Left ventricle myocardium inferior (tissue), 1 donor: ENCODE data around the gene WDR41. TPM values are rescaled to one million over a fixed set of nuclear protein-coding genes. Genes with fewer than 3 reads are reported as not detected.

Experiments
- DNase-seq: peaks from one replicate; pipeline ENCODE4 v3.0.0-alpha.2; 2020
- H3K27ac ChIP-seq: fragments of 200-600 bp; replicated peaks from 2 replicates; pipeline ENCODE4 v1.8.0; 2021
- H3K27me3 ChIP-seq: fragments of 200-600 bp; 2 replicates; pipeline ENCODE4 v1.8.0; 2021; ENCODE audit warnings: low read depth
- H3K36me3 ChIP-seq: fragments of 200-600 bp; 2 replicates; pipeline ENCODE4 v1.8.0; 2021
- H3K4me1 ChIP-seq: fragments of 200-600 bp; 2 replicates; pipeline ENCODE4 v1.8.0; 2021
- H3K4me3 ChIP-seq: fragments of 200-600 bp; 2 replicates; pipeline ENCODE4 v1.8.0; 2021; ENCODE audit warnings: mild to moderate bottlenecking, moderate library complexity
- H3K9me3 ChIP-seq: fragments of 200-600 bp; replicated peaks from 2 replicates; pipeline ENCODE4 v1.8.0; 2021
- intact Hi-C: fragments of 100-400 bp; cut with micrococcal nuclease; formaldehyde crosslinking; loops from one replicate; pipeline ENCODE4 v1.11.0; 2022
- total RNA-seq: library from RNA; stranded (reverse); fragmentation: NEBNext Ultra II Directional; extraction: Animal tissue kit (Norgen Biotek cat#: 25700); gene quantifications from one replicate; pipeline ENCODE4 v1.2.1, GENCODE V29; 2021
- TF ChIP-seq, protein P1 (sequence below): fragments of 200-600 bp; IDR thresholded peaks from 2 replicates; pipeline ENCODE4 v1.8.0; 2021; ENCODE audit warnings: antibody characterized with exemption, mild to moderate bottlenecking, borderline replicate concordance
- donor health status: DM: no; HTN: yes; CAD: no; lungs with severe emphysema.

WDR41 gene
- total RNA-seq, 1 donor from 2014 or later = 28.5 TPM

- no peak overlapping the region for H3K4me3 ChIP-seq
- no peaks in the 10 kb centered on the region for H3K9me3 ChIP-seq
- intact Hi-C loops = no loop called here
- DNase-seq = no peak
- peaks cover 5% of the 10 kb centered on the region for H3K27me3 ChIP-seq
- peaks cover 14% of the 10 kb centered on the region for H3K4me1 ChIP-seq
- no peak overlapping the region for H3K27ac ChIP-seq
- TF ChIP-seq, protein P1, sequence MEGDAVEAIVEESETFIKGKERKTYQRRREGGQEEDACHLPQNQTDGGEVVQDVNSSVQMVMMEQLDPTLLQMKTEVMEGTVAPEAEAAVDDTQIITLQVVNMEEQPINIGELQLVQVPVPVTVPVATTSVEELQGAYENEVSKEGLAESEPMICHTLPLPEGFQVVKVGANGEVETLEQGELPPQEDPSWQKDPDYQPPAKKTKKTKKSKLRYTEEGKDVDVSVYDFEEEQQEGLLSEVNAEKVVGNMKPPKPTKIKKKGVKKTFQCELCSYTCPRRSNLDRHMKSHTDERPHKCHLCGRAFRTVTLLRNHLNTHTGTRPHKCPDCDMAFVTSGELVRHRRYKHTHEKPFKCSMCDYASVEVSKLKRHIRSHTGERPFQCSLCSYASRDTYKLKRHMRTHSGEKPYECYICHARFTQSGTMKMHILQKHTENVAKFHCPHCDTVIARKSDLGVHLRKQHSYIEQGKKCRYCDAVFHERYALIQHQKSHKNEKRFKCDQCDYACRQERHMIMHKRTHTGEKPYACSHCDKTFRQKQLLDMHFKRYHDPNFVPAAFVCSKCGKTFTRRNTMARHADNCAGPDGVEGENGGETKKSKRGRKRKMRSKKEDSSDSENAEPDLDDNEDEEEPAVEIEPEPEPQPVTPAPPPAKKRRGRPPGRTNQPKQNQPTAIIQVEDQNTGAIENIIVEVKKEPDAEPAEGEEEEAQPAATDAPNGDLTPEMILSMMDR = no peak
- no peaks in the 10 kb centered on the region for H3K36me3 ChIP-seq
Measured at GRCh38 chr5:77413049-77413448, 79.1 kb downstream of the WDR41 start.

- no peak for DNase-seq
- no peaks in the 10 kb centered on the region for H3K9me3 ChIP-seq
- no peaks in the 10 kb centered on the region for H3K4me1 ChIP-seq
- no peaks in the 10 kb centered on the region for H3K27me3 ChIP-seq
- H3K36me3 ChIP-seq = no peaks in the 10 kb centered on the region
- TF ChIP-seq, protein P1 = no peak
- intact Hi-C loops = no loop called here
- no peak overlapping the region for H3K27ac ChIP-seq
- no peak overlapping the region for H3K4me3 ChIP-seq
Measured at GRCh38 chr5:77409870-77410621, 82.1 kb downstream of the WDR41 start.

GRCh38 chr5:77407152-77407551 is 85.0 kb downstream of the WDR41 start:
- TF ChIP-seq, protein P1 = no peak
- intact Hi-C loops = no loop called here
- Histone ChIP-seq H3K4me1 (no peaks in the 10 kb centered on the region), H3K27me3 (no peaks in the 10 kb centered on the region), H3K36me3 (no peaks in the 10 kb centered on the region), H3K9me3 (no peaks in the 10 kb centered on the region), H3K27ac (no peak overlapping the region), H3K4me3 (no peak overlapping the region)
- no peak for DNase-seq

DNA sequence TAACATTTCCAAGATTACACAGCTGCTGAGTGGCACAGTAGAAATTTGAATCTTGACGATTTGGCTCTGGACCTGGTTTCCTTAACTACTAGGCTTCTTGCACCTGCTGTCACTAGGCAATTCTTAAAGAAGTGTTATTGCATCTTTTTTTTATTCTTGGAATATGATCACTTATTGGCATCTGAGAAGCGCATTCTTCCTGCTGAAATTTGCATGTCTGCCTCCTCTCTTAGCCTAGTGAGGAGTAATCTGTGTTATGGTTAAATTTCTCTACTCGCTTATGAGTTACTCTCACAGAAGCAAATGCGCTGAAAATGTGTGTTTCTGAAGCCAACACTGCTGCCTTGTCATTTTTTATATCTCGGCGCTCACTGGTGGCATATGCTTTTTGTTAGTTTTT is 89.3 kb downstream of the WDR41 start:
- H3K4me1 ChIP-seq = no peaks in the 10 kb centered on the region
- no peak overlapping the region for H3K4me3 ChIP-seq
- H3K36me3 ChIP-seq = no peaks in the 10 kb centered on the region
- TF ChIP-seq, protein P1 = no peak
- no peak overlapping the region for H3K27ac ChIP-seq
- DNase-seq = no peak
- no peaks in the 10 kb centered on the region for H3K9me3 ChIP-seq
- H3K27me3 ChIP-seq = no peaks in the 10 kb centered on the region
- intact Hi-C loops = no loop called here

- TF ChIP-seq, protein P1 = no peak
- H3K9me3 ChIP-seq = no peaks in the 10 kb centered on the region
- H3K4me3 ChIP-seq = no peak overlapping the region
- H3K36me3 ChIP-seq = no peaks in the 10 kb centered on the region
- no peaks in the 10 kb centered on the region for H3K4me1 ChIP-seq
- no peaks in the 10 kb centered on the region for H3K27me3 ChIP-seq
- no peak for DNase-seq
- intact Hi-C loops = no loop called here
- no peak overlapping the region for H3K27ac ChIP-seq
Measured at GRCh38 chr5:77400645-77401044, 91.5 kb downstream of the WDR41 start.
